Trophoblast cell (in vitro differentiated cells and primary cell): ENCODE results near the gene KDM1B.

ENCODE experiments used
- DNase-seq, 2 donors: peaks; one replicate each; pipeline ENCODE4 v3.0.0-alpha.2; 2016
- H2AFZ ChIP-seq: 2 replicates; pipeline ENCODE4 v1.6.1; 2013; ENCODE audit warnings: low read length, moderate library complexity, mild to moderate bottlenecking; ENCODE audit not compliant: insufficient read depth, poor library complexity
- H2AK5ac ChIP-seq: 2 replicates; pipeline ENCODE4 v1.6.1; 2013; ENCODE audit warnings: mild to moderate bottlenecking, low read length
- H2BK120ac ChIP-seq: 2 replicates; pipeline ENCODE4 v1.6.1; 2013; ENCODE audit warnings: low read length, mild to moderate bottlenecking, moderate library complexity; ENCODE audit not compliant: insufficient read depth, poor library complexity
- H2BK12ac ChIP-seq: 2 replicates; pipeline ENCODE4 v1.6.1; 2013; ENCODE audit warnings: mild to moderate bottlenecking, low read length, moderate library complexity
- H2BK5ac ChIP-seq: 2 replicates; pipeline ENCODE4 v1.6.1; 2013; ENCODE audit warnings: low read length, low read depth, moderate library complexity, mild to moderate bottlenecking; ENCODE audit not compliant: poor library complexity
- H3K14ac ChIP-seq: 2 replicates; pipeline ENCODE4 v1.6.1; 2013; ENCODE audit warnings: mild to moderate bottlenecking, low read length
- H3K18ac ChIP-seq: 2 replicates; pipeline ENCODE4 v1.6.1; 2013; ENCODE audit warnings: mild to moderate bottlenecking, low read length
- H3K23ac ChIP-seq: 2 replicates; pipeline ENCODE4 v1.6.1; 2013; ENCODE audit warnings: low read length
- H3K27ac ChIP-seq: 2 replicates; pipeline ENCODE4 v1.5.1; 2013; ENCODE audit warnings: low read depth, mild to moderate bottlenecking, inconsistent platforms, low read length, moderate library complexity
- H3K27me3 ChIP-seq: 2 replicates; pipeline ENCODE4 v1.6.1; 2013; ENCODE audit warnings: inconsistent platforms, mild to moderate bottlenecking, low read length, moderate library complexity; ENCODE audit not compliant: insufficient read depth
- H3K36me3 ChIP-seq, 2 experiments: 1 replicate in 1 of 2; 2 replicates in 1 of 2; pipeline ENCODE4 v1.6.1; 2013; ENCODE audit warnings: low read length in 2 of 2, mild to moderate bottlenecking in 2 of 2, moderate library complexity in 1 of 2; ENCODE audit not compliant: insufficient read depth in 2 of 2, control insufficient read depth in 1 of 2
- H3K4ac ChIP-seq: 2 replicates; pipeline ENCODE4 v1.6.1; 2013; ENCODE audit warnings: low read depth, mild to moderate bottlenecking, low read length, moderate library complexity
- H3K4me1 ChIP-seq, 2 experiments: 1 replicate in 1 of 2; 2 replicates in 1 of 2; pipeline ENCODE4 v1.6.1; 2013; ENCODE audit warnings: low read length in 2 of 2, mild to moderate bottlenecking in 2 of 2, moderate library complexity in 1 of 2; ENCODE audit not compliant: insufficient read depth in 2 of 2, control insufficient read depth in 1 of 2
- H3K4me2 ChIP-seq: 2 replicates; pipeline ENCODE4 v1.6.1; 2013; ENCODE audit warnings: inconsistent platforms, mild to moderate bottlenecking, low read length, moderate library complexity
- H3K4me3 ChIP-seq: 2 replicates; pipeline ENCODE4 v1.5.1; 2013; ENCODE audit warnings: mild to moderate bottlenecking, low read depth, low read length, inconsistent platforms
- H3K79me1 ChIP-seq: one replicate; pipeline ENCODE4 v1.6.1; 2013; ENCODE audit warnings: low read length
- H3K79me2 ChIP-seq: 2 replicates; pipeline ENCODE4 v1.6.1; 2013; ENCODE audit warnings: low read length, mild to moderate bottlenecking; ENCODE audit not compliant: control insufficient read depth, insufficient read depth, poor library complexity
- H3K9ac ChIP-seq: 2 replicates; pipeline ENCODE4 v1.6.1; 2013; ENCODE audit warnings: mild to moderate bottlenecking, low read length
- H3K9me3 ChIP-seq: 2 replicates; pipeline ENCODE4 v1.6.1; 2013; ENCODE audit warnings: low read depth, mild to moderate bottlenecking, control low read depth, inconsistent platforms, low read length; ENCODE audit not compliant: insufficient read depth
- H4K12ac ChIP-seq: 2 replicates; pipeline ENCODE4 v1.6.1; 2013; ENCODE audit warnings: low read depth, mild to moderate bottlenecking, low read length, moderate library complexity
- H4K8ac ChIP-seq: 2 replicates; pipeline ENCODE4 v1.6.1; 2013; ENCODE audit warnings: low read depth, mild to moderate bottlenecking, low read length, moderate library complexity
- H4K91ac ChIP-seq: one replicate; pipeline ENCODE4 v1.6.1; 2013; ENCODE audit warnings: low read depth, mild to moderate bottlenecking, low read length, moderate library complexity
- WGBS: extraction: QIAGEN DNeasy Blood & Tissue Kit; methylation state at CpG from one replicate; pipeline ENCODE4 v1.1.7; 2013; ENCODE audit warnings: missing lambda C conversion rate; ENCODE audit not compliant: insufficient read length, insufficient coverage; ENCODE audit errors: extremely low coverage; 5-methylcytosine and 5-hydroxymethylcytosine counted together

Gene KDM1B

GRCh38 chr6:18253635-18254034 lies 98.4 kb downstream of the KDM1B start:
- Histone ChIP-seq H3K14ac (no peak overlapping the region), H3K9ac (no peak overlapping the region), H3K79me1 (no peaks in the 10 kb centered on the region), H3K4me3 (no peak overlapping the region), H2AK5ac (no peak overlapping the region), H3K27ac (no peak overlapping the region), H3K36me3 (peaks cover 13 to 14% of the 10 kb centered on the region in 2 experiments), H2BK120ac (no peak overlapping the region), H3K18ac (no peak overlapping the region), H3K4me2 (no peak overlapping the region), H3K27me3 (no peaks in the 10 kb centered on the region), H4K12ac (no peak overlapping the region), H3K4me1 (no peaks in the 10 kb centered on the region), H3K4ac (peak overlapping the region; percentile 62), H3K9me3 (no peaks in the 10 kb centered on the region), H4K91ac (no peak overlapping the region), H3K23ac (no peak overlapping the region), H2BK5ac (no peak overlapping the region), H3K79me2 (no peaks in the 10 kb centered on the region), H2BK12ac (no peak overlapping the region), H2AFZ (no peak overlapping the region), H4K8ac (no peak overlapping the region)
- DNase-seq, result no peak
- no CpG with 5 or more reads among the region's 5 CpGs for WGBS

GRCh38 chr6:18254793-18255192 lies 99.6 kb downstream of the KDM1B start:
- no peak overlapping the region for H3K4me3 ChIP-seq
- no peak for DNase-seq
- no peak overlapping the region for H4K8ac ChIP-seq
- no peaks in the 10 kb centered on the region for H3K9me3 ChIP-seq
- WGBS, result no CpG with 5 or more reads among the region's 6 CpGs
- H3K23ac ChIP-seq, result no peak overlapping the region
- H3K27me3 ChIP-seq, result no peaks in the 10 kb centered on the region
- no peak overlapping the region for H2AFZ ChIP-seq
- H2AK5ac ChIP-seq, result no peak overlapping the region
- no peaks in the 10 kb centered on the region for H3K4me1 ChIP-seq
- H3K4ac ChIP-seq, result no peak overlapping the region
- no peak overlapping the region for H3K4me2 ChIP-seq
- H3K9ac ChIP-seq, result no peak overlapping the region
- H4K12ac ChIP-seq, result no peak overlapping the region
- no peak overlapping the region for H3K18ac ChIP-seq
- H3K79me2 ChIP-seq, result no peaks in the 10 kb centered on the region
- no peaks in the 10 kb centered on the region for H3K79me1 ChIP-seq
- no peak overlapping the region for H3K27ac ChIP-seq
- H2BK12ac ChIP-seq, result no peak overlapping the region
- H4K91ac ChIP-seq, result no peak overlapping the region
- no peak overlapping the region for H2BK5ac ChIP-seq
- H3K36me3 ChIP-seq, result peaks cover 13 to 14% of the 10 kb centered on the region in 2 experiments
- H3K14ac ChIP-seq, result no peak overlapping the region
- H2BK120ac ChIP-seq, result no peak overlapping the region

GRCh38 chr6:18259675-18260447 lies 104.6 kb downstream of the KDM1B start:
- Histone ChIP-seq H2AFZ (no peak overlapping the region), H3K18ac (no peak overlapping the region), H3K79me2 (peaks cover 27% of the 10 kb centered on the region), H3K36me3 (peaks cover 7 to 10% of the 10 kb centered on the region in 2 experiments), H3K9me3 (no peaks in the 10 kb centered on the region), H2BK120ac (no peak overlapping the region), H2BK12ac (no peak overlapping the region), H3K9ac (no peak overlapping the region), H3K14ac (no peak overlapping the region), H3K27ac (no peak overlapping the region), H3K27me3 (no peaks in the 10 kb centered on the region), H3K79me1 (peaks cover 11% of the 10 kb centered on the region), H4K12ac (no peak overlapping the region), H3K4me3 (no peak overlapping the region), H2BK5ac (no peak overlapping the region), H2AK5ac (no peak overlapping the region), H3K4me1 (peaks cover 2 to 3% of the 10 kb centered on the region in 2 experiments), H4K8ac (no peak overlapping the region), H3K4ac (peak overlapping the region; percentile 43), H4K91ac (no peak overlapping the region), H3K4me2 (no peak overlapping the region), H3K23ac (no peak overlapping the region)
- DNase-seq, result no peak
- no CpG with 5 or more reads among the region's 4 CpGs for WGBS

- Histone ChIP-seq H4K91ac (no peak overlapping the region), H3K9me3 (no peaks in the 10 kb centered on the region), H2BK12ac (no peak overlapping the region), H3K27me3 (no peaks in the 10 kb centered on the region), H4K12ac (no peak overlapping the region), H3K23ac (no peak overlapping the region), H3K9ac (no peak overlapping the region), H3K18ac (no peak overlapping the region), H3K4me2 (no peak overlapping the region), H2AFZ (no peak overlapping the region), H2BK5ac (no peak overlapping the region), H3K79me1 (peaks cover 13% of the 10 kb centered on the region), H3K14ac (no peak overlapping the region), H3K27ac (no peak overlapping the region), H3K79me2 (peaks cover 27% of the 10 kb centered on the region), H3K36me3 (peaks cover 7 to 10% of the 10 kb centered on the region in 2 experiments), H2BK120ac (no peak overlapping the region), H3K4me1 (peaks cover 2 to 3% of the 10 kb centered on the region in 2 experiments), H3K4ac (peak overlapping the region; percentile 80), H2AK5ac (no peak overlapping the region), H3K4me3 (no peak overlapping the region), H4K8ac (no peak overlapping the region)
- peak in 1 of 2 donors; percentile 23 for DNase-seq
- WGBS, result no CpG with 5 or more reads among the region's 4 CpGs
Observed at GRCh38 chr6:18260448-18261106, 105.4 kb downstream of the KDM1B start.
